Stimulated activated CD4-positive, alpha-beta T cell treated with anti-CD3 and anti-CD28 coated beads, TNF-alpha, amount 100 ng/mL, for 24 hours (primary cell): ENCODE data around the gene NQO1.

ENCODE experiments used
- DNase-seq, 3 experiments: peaks; one replicate each; pipeline ENCODE4 v3.0.0-alpha.2; 2020; ENCODE audit warnings: low read depth in 3 of 3

NQO1 gene

GRCh38 chr16:69707920-69708683 is 18.3 kb downstream of the NQO1 start:
- no peak for DNase-seq

GRCh38 chr16:69706975-69707340 is 19.4 kb downstream of the NQO1 start:
- DNase-seq = no peak

- DNase-seq = no peak
Observed at GRCh38 chr16:69706256-69706974, 19.9 kb downstream of the NQO1 start.

GRCh38 chr16:69703638-69704037 is 22.7 kb downstream of the NQO1 start:
- DNase-seq = no peak

- DNase-seq = no peak
Observed at GRCh38 chr16:69701866-69702265, 24.5 kb downstream of the NQO1 start.

- DNase-seq = no peak
Observed at GRCh38 chr16:69701452-69701851, 24.9 kb downstream of the NQO1 start.

- no peak for DNase-seq
Observed at GRCh38 chr16:69699915-69700314, 26.4 kb downstream of the NQO1 start.

GRCh38 chr16:69698404-69698803 is 28.0 kb downstream of the NQO1 start:
- DNase-seq = no peak

GRCh38 chr16:69693916-69694315 is 32.4 kb downstream of the NQO1 start:
- no peak for DNase-seq

- no peak for DNase-seq
Observed at GRCh38 chr16:69691980-69692911, 34.1 kb downstream of the NQO1 start.

- DNase-seq = no peak
Observed at GRCh38 chr16:69688589-69688988, 37.8 kb downstream of the NQO1 start.

GRCh38 chr16:69680358-69680757 is 46.0 kb downstream of the NQO1 start:
- DNase-seq = no peak

GRCh38 chr16:69672998-69673713 is 53.2 kb downstream of the NQO1 start:
- no peak for DNase-seq

- DNase-seq = no peak
Observed at GRCh38 chr16:69672315-69672997, 53.9 kb downstream of the NQO1 start.

GRCh38 chr16:69669577-69669976 is 56.8 kb downstream of the NQO1 start:
- DNase-seq = no peak

- DNase-seq = no peak
Observed at GRCh38 chr16:69663846-69664245, 62.5 kb downstream of the NQO1 start.

GRCh38 chr16:69662901-69663300 is 63.5 kb downstream of the NQO1 start:
- DNase-seq = no peak

- DNase-seq = no peak
Observed at GRCh38 chr16:69660166-69660565, 66.2 kb downstream of the NQO1 start.
